ENCODE results near the gene KBTBD4.

DNA sequence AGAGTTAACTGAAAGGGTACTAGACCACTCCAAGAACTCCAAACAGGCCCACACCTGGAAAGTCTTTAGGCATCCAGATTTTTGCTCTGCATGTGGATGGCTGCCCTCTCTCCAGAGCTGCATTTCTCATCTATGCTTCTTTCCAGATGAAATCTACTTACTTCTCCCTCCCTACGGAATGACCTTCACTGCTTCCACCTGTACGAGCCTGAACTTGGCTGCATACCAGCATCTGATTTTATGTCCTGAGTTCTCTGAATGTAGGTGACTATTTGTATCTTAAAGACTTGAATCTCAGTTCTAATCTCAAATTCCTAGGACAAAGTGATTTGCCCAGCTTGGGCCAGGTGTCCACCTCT lies 39.1 kb downstream of the KBTBD4 start:
- no peak for TF ChIP-seq EZH2phosphoT487 (IDR thresholded peaks at IDR 0.05; ENCODE audit: insufficient read depth, low read depth)
- TF ChIP-seq EZH2 (IDR thresholded peaks at IDR 0.05; ENCODE audit: insufficient read depth, poor library complexity, severe bottlenecking), result no peak

Measured in GM23248 (cell line).